ENCODE results near the gene TSPAN18.
"Not testable (repeated sequence)": the region's sequence is repeated elsewhere in the genome, so short reads cannot be mapped to it uniquely, and the experiment has no call there.

Gene TSPAN18

DNA sequence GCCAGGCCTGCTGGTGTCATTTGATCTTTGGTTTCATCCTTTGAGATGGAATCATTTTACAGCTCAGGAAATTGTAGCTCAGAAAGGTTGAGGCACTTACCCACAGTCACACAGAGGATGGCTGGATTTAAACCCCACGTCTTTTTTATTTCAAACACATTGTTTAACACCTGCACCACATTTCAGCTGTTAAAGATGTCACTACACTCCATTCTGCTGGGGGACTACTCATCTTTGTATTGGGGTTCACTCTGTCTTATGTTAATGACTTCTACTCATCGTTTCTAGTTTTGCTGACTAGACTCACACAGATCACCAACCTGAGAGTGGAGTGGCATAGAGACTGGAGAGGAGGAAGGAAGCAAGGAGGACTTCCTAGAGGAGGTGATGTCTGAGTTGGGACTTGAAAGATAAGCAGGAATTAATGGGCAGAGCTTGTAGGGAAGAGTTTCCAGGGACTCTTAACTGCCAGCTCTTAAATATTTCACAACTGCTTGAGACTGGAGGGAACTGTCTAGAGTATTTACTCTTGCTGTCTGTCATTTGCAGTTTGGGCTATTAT is 143.9 kb downstream of the TSPAN18 start:
- H4K91ac ChIP-seq (ENCODE audit: low read depth, low read length) = no peak overlapping the region
- no peaks in the 10 kb centered on the region for H3K79me2 ChIP-seq (ENCODE audit: control insufficient read depth, insufficient read depth, low read length, poor library complexity)
- no peak overlapping the region for H3K14ac ChIP-seq (ENCODE audit: low read length)
- no peak overlapping the region for H2BK5ac ChIP-seq (ENCODE audit: low read depth, low read length, poor library complexity)
- no peak for DNase-seq
- no peak overlapping the region for H3K4me3 ChIP-seq (ENCODE audit: low read depth, low read length)
- no CpG with 5 or more reads among the region's 2 CpGs for WGBS (ENCODE audit: extremely low coverage, insufficient coverage, insufficient read length)
- no peaks in the 10 kb centered on the region for H3K27me3 ChIP-seq (ENCODE audit: insufficient read depth, low read length)
- H2BK120ac ChIP-seq (ENCODE audit: insufficient read depth, low read length, poor library complexity) = no peak overlapping the region
- H2BK12ac ChIP-seq (ENCODE audit: low read length) = no peak overlapping the region
- H3K79me1 ChIP-seq (ENCODE audit: low read length) = no peaks in the 10 kb centered on the region
- no peak overlapping the region for H2AFZ ChIP-seq (ENCODE audit: insufficient read depth, low read length, poor library complexity)
- H3K27ac ChIP-seq (ENCODE audit: low read depth, low read length) = no peak overlapping the region
- H3K9me3 ChIP-seq (ENCODE audit: insufficient read depth, low read depth, low read length) = no peaks in the 10 kb centered on the region
- no peak overlapping the region for H2AK5ac ChIP-seq (ENCODE audit: low read length)
- H3K23ac ChIP-seq (ENCODE audit: low read length) = no peak overlapping the region
- H4K12ac ChIP-seq (ENCODE audit: low read depth, low read length) = no peak overlapping the region
- H4K8ac ChIP-seq (ENCODE audit: low read depth, low read length) = no peak overlapping the region
- no peak overlapping the region for H3K4ac ChIP-seq (ENCODE audit: low read depth, low read length)
- no peaks in the 10 kb centered on the region for H3K4me1 ChIP-seq (ENCODE audit: control insufficient read depth in 1 of 2, insufficient read depth in 2 of 2, low read length in 2 of 2)
- no peaks in the 10 kb centered on the region for H3K36me3 ChIP-seq (ENCODE audit: control insufficient read depth in 1 of 2, insufficient read depth in 2 of 2, low read length in 2 of 2)
- no peak overlapping the region for H3K4me2 ChIP-seq (ENCODE audit: low read length)
- no peak overlapping the region for H3K9ac ChIP-seq (ENCODE audit: low read length)
- no peak overlapping the region for H3K18ac ChIP-seq (ENCODE audit: low read length)

DNA sequence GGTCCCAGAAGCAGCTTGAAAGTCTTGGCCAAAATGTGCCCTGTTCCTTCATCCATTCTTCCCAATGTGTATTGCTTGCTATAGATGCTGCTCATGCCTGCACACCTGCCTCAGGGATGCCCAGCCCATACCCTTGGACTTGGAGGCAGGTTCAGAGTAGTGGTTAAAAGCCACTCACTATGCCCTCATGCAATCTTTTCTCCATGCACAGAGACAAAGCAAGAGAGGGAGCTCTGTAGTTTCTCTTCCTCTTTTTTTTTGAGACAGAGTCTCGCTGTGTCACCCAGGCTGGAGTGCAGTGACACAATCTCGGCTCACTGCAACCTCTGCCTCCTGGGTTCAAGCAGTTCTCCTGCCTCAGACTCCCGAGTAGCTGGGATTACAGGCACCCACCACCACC is 144.9 kb downstream of the TSPAN18 start:
- H3K79me1 ChIP-seq (ENCODE audit: low read length); H2AK5ac ChIP-seq (ENCODE audit: low read length); H2BK12ac ChIP-seq (ENCODE audit: low read length); H3K4me1 ChIP-seq (ENCODE audit: control insufficient read depth in 1 of 2, insufficient read depth in 2 of 2, low read length in 2 of 2); H3K14ac ChIP-seq (ENCODE audit: low read length); H3K9ac ChIP-seq (ENCODE audit: low read length); H3K27ac ChIP-seq (ENCODE audit: low read depth, low read length); H2BK5ac ChIP-seq (ENCODE audit: low read depth, low read length, poor library complexity); H3K27me3 ChIP-seq (ENCODE audit: insufficient read depth, low read length); H4K12ac ChIP-seq (ENCODE audit: low read depth, low read length); H3K4me3 ChIP-seq (ENCODE audit: low read depth, low read length); H3K4me2 ChIP-seq (ENCODE audit: low read length); H2AFZ ChIP-seq (ENCODE audit: insufficient read depth, low read length, poor library complexity); H3K23ac ChIP-seq (ENCODE audit: low read length); H4K91ac ChIP-seq (ENCODE audit: low read depth, low read length); DNase-seq; H3K18ac ChIP-seq (ENCODE audit: low read length); H3K79me2 ChIP-seq (ENCODE audit: control insufficient read depth, insufficient read depth, low read length, poor library complexity); H3K9me3 ChIP-seq (ENCODE audit: insufficient read depth, low read depth, low read length); H3K36me3 ChIP-seq (ENCODE audit: control insufficient read depth in 1 of 2, insufficient read depth in 2 of 2, low read length in 2 of 2); H3K4ac ChIP-seq (ENCODE audit: low read depth, low read length); H2BK120ac ChIP-seq (ENCODE audit: insufficient read depth, low read length, poor library complexity); H4K8ac ChIP-seq (ENCODE audit: low read depth, low read length): not testable (repeated sequence)
- WGBS (ENCODE audit: extremely low coverage, insufficient coverage, insufficient read length) = no CpG with 5 or more reads among the region's 3 CpGs

- DNase-seq = no peak
- Histone ChIP-seq H3K4me1 (ENCODE audit: control insufficient read depth in 1 of 2, insufficient read depth in 2 of 2, low read length in 2 of 2) (no peaks in the 10 kb centered on the region), H3K18ac (ENCODE audit: low read length) (no peak overlapping the region), H3K4ac (ENCODE audit: low read depth, low read length) (no peak overlapping the region), H2BK120ac (ENCODE audit: insufficient read depth, low read length, poor library complexity) (no peak overlapping the region), H2BK12ac (ENCODE audit: low read length) (no peak overlapping the region), H3K27me3 (ENCODE audit: insufficient read depth, low read length) (no peaks in the 10 kb centered on the region), H2BK5ac (ENCODE audit: low read depth, low read length, poor library complexity) (no peak overlapping the region), H3K27ac (ENCODE audit: low read depth, low read length) (no peak overlapping the region), H4K8ac (ENCODE audit: low read depth, low read length) (no peak overlapping the region), H3K9me3 (ENCODE audit: insufficient read depth, low read depth, low read length) (no peaks in the 10 kb centered on the region), H2AFZ (ENCODE audit: insufficient read depth, low read length, poor library complexity) (no peak overlapping the region), H3K9ac (ENCODE audit: low read length) (no peak overlapping the region), H3K4me2 (ENCODE audit: low read length) (no peak overlapping the region), H3K79me2 (ENCODE audit: control insufficient read depth, insufficient read depth, low read length, poor library complexity) (no peaks in the 10 kb centered on the region), H2AK5ac (ENCODE audit: low read length) (no peak overlapping the region), H3K79me1 (ENCODE audit: low read length) (no peaks in the 10 kb centered on the region), H4K12ac (ENCODE audit: low read depth, low read length) (no peak overlapping the region), H3K14ac (ENCODE audit: low read length) (no peak overlapping the region), H3K36me3 (ENCODE audit: control insufficient read depth in 1 of 2, insufficient read depth in 2 of 2, low read length in 2 of 2) (no peaks in the 10 kb centered on the region), H3K4me3 (ENCODE audit: low read depth, low read length) (no peak overlapping the region), H3K23ac (ENCODE audit: low read length) (no peak overlapping the region), H4K91ac (ENCODE audit: low read depth, low read length) (no peak overlapping the region)
- WGBS (ENCODE audit: extremely low coverage, insufficient coverage, insufficient read length) = no CpG with 5 or more reads among the region's 1 CpG
Observed at GRCh38 chr11:44872556-44872955, 145.8 kb downstream of the TSPAN18 start.

DNA sequence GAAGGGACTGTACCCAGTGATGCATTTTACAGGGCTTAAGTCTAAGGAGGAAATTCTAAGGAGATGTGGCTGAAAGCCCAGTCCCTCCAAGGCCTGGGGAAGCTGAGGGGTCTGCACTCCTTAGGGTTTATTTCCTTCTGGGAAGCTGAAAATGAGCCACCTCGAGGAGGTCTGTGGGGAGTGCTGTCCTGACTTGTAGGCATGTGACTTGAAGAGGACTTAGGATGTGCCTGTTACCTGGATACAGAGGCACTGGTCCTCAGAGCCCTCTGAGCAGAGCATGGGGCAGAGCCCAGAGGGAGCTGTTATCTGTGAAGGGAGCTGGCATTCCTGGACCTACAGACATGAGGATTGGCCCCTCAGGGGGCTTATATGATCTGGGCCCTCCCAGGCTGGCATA is 146.8 kb downstream of the TSPAN18 start:
- H3K18ac ChIP-seq (ENCODE audit: low read length) = no peak overlapping the region
- H2BK120ac ChIP-seq (ENCODE audit: insufficient read depth, low read length, poor library complexity) = no peak overlapping the region
- no peak overlapping the region for H2AFZ ChIP-seq (ENCODE audit: insufficient read depth, low read length, poor library complexity)
- no peak overlapping the region for H3K27ac ChIP-seq (ENCODE audit: low read depth, low read length)
- H3K27me3 ChIP-seq (ENCODE audit: insufficient read depth, low read length) = no peaks in the 10 kb centered on the region
- DNase-seq = no peak
- no CpG with 5 or more reads among the region's 1 CpG for WGBS (ENCODE audit: extremely low coverage, insufficient coverage, insufficient read length)
- no peak overlapping the region for H3K14ac ChIP-seq (ENCODE audit: low read length)
- no peak overlapping the region for H4K8ac ChIP-seq (ENCODE audit: low read depth, low read length)
- no peak overlapping the region for H2BK5ac ChIP-seq (ENCODE audit: low read depth, low read length, poor library complexity)
- H3K4ac ChIP-seq (ENCODE audit: low read depth, low read length) = no peak overlapping the region
- no peaks in the 10 kb centered on the region for H3K79me1 ChIP-seq (ENCODE audit: low read length)
- H2BK12ac ChIP-seq (ENCODE audit: low read length) = no peak overlapping the region
- H3K4me1 ChIP-seq (ENCODE audit: control insufficient read depth in 1 of 2, insufficient read depth in 2 of 2, low read length in 2 of 2) = no peaks in the 10 kb centered on the region
- H3K36me3 ChIP-seq (ENCODE audit: control insufficient read depth in 1 of 2, insufficient read depth in 2 of 2, low read length in 2 of 2) = no peaks in the 10 kb centered on the region
- no peak overlapping the region for H3K4me3 ChIP-seq (ENCODE audit: low read depth, low read length)
- no peak overlapping the region for H4K91ac ChIP-seq (ENCODE audit: low read depth, low read length)
- no peak overlapping the region for H3K9ac ChIP-seq (ENCODE audit: low read length)
- no peak overlapping the region for H3K23ac ChIP-seq (ENCODE audit: low read length)
- H3K4me2 ChIP-seq (ENCODE audit: low read length) = no peak overlapping the region
- H3K9me3 ChIP-seq (ENCODE audit: insufficient read depth, low read depth, low read length) = no peaks in the 10 kb centered on the region
- H3K79me2 ChIP-seq (ENCODE audit: control insufficient read depth, insufficient read depth, low read length, poor library complexity) = no peaks in the 10 kb centered on the region
- no peak overlapping the region for H2AK5ac ChIP-seq (ENCODE audit: low read length)
- no peak overlapping the region for H4K12ac ChIP-seq (ENCODE audit: low read depth, low read length)
